HCT116 (cell line): ENCODE measurements around the gene FGF3. TPM values are rescaled to one million over a fixed set of nuclear protein-coding genes. Genes with fewer than 3 reads are reported as not detected.

Experiments
- ATAC-seq: fragments of 200-7000 bp; cut with Tn5 transposase; 2 replicates; pipeline ENCODE4 v1.9.1; 2020; ENCODE audit warnings: mild to moderate bottlenecking, moderate library complexity
- BruUV-seq: library from RNA; stranded (reverse); fragments of 400-500 nt; replicated peaks from 2 replicates; lab custom pipeline; 2021; lab: Mats Ljungman, UMichigan
- CTCF ChIA-PET: fragments of 300-600 bp; sonication (Branson Sonifier 250); formaldehyde crosslinking; loops from one replicate; lab custom pipeline; 2021; ENCODE audit warnings: antibody characterized with exemption; lab: Charles Lee
- POLR2A ChIA-PET: fragments of 300-600, 350-600 bp; sonication (Branson Sonifier 250); formaldehyde crosslinking; loops from one replicate; lab custom pipeline; 2021; ENCODE audit warnings: antibody characterized with exemption; lab: Charles Lee
- RAD21 ChIA-PET, 2 experiments: fragments of 300-600 bp; sonication (Branson Sonifier 250); formaldehyde crosslinking; loops; one replicate each; lab custom pipeline; 2023; ENCODE audit warnings: low total read pairs in 2 of 2; ENCODE audit not compliant: uncharacterized antibody in 2 of 2, unreplicated experiment in 2 of 2, low non-redundant PET in 1 of 2; lab: Charles Lee
- DNase-seq: peaks from one replicate; pipeline ENCODE4 v3.0.0-alpha.2; 2010; ENCODE audit warnings: low read depth, low spot score
- H2AFZ ChIP-seq: fragments of 200-600 bp; shearing (Covaris generic), sonication (generic); 2 replicates; pipeline ENCODE4 v1.6.1; 2017; ENCODE audit warnings: low read depth, mixed run types, mixed read lengths, antibody characterized with exemption, low read length; ENCODE audit not compliant: poor library complexity, severe bottlenecking
- H3K27ac ChIP-seq: 2 replicates; pipeline ENCODE4 v1.5.1; 2012; ENCODE audit warnings: low read depth, low read length
- H3K27me3 ChIP-seq: fragments of 200-600 bp; sonication (generic); 2 replicates; pipeline ENCODE4 v1.6.1; 2016; ENCODE audit warnings: mixed run types, low read length, mixed read lengths; ENCODE audit not compliant: insufficient read depth
- H3K36me3 ChIP-seq, 2 experiments: fragments of 200-500 bp in 1 of 2; fragments of 200-600 bp in 1 of 2; sonication (Bioruptor generic) in 1 of 2; sonication (generic) in 1 of 2; 2 replicates each; pipeline versions ENCODE4 v1.5.1 to v1.6.1; 2014 to 2016; ENCODE audit warnings: low read length in 2 of 2, inconsistent platforms in 1 of 2, mixed read lengths in 1 of 2, mixed run types in 1 of 2; ENCODE audit not compliant: insufficient read depth in 2 of 2, control insufficient read depth in 1 of 2
- H3K4me1 ChIP-seq, 2 experiments: fragments of 200-600 bp in 1 of 2; sonication (generic) in 1 of 2; 2 replicates each; pipeline versions ENCODE4 v1.5.1 to v1.6.1; 2012 to 2017; ENCODE audit warnings: low read length in 2 of 2, inconsistent platforms in 1 of 2, mild to moderate bottlenecking in 1 of 2, mixed read lengths in 1 of 2, mixed run types in 1 of 2, moderate library complexity in 1 of 2; ENCODE audit not compliant: insufficient read depth in 2 of 2, control insufficient read depth in 1 of 2
- H3K4me2 ChIP-seq: fragments of 200-600 bp; sonication (generic); 2 replicates; pipeline ENCODE4 v1.6.1; 2017; ENCODE audit warnings: mixed run types, low read length, mixed read lengths
- H3K4me3 ChIP-seq, 2 experiments: fragments of 200-600 bp in 1 of 2; sonication (generic) in 1 of 2; replicated peaks in 1 of 2; 2 replicates each; pipeline ENCODE4 v1.5.1; 2011 to 2016; ENCODE audit warnings: low read length in 2 of 2, control low read depth in 1 of 2, low read depth in 1 of 2, mild to moderate bottlenecking in 1 of 2, mixed read lengths in 1 of 2, mixed run types in 1 of 2
- H3K79me2 ChIP-seq: fragments of 200-600 bp; sonication (generic); 2 replicates; pipeline ENCODE4 v1.6.1; 2017; ENCODE audit warnings: mild to moderate bottlenecking, mixed run types, low read length, moderate library complexity, mixed read lengths; ENCODE audit not compliant: insufficient read depth
- H3K9ac ChIP-seq: fragments of 200-600 bp; sonication (generic); 2 replicates; pipeline ENCODE4 v1.6.1; 2016; ENCODE audit warnings: low read length, mixed read lengths
- H3K9me2 ChIP-seq: fragments of 200-600 bp; sonication (generic), shearing (Covaris generic); 2 replicates; pipeline ENCODE4 v1.6.1; 2017; ENCODE audit warnings: mixed run types, mild to moderate bottlenecking, moderate library complexity; ENCODE audit not compliant: insufficient read depth
- H3K9me3 ChIP-seq, 2 experiments: fragments of 200-500 bp in 1 of 2; fragments of 200-600 bp in 1 of 2; sonication (Bioruptor generic) in 1 of 2; sonication (generic) in 1 of 2; 2 replicates each; pipeline ENCODE4 v1.6.1; 2014 to 2017; ENCODE audit warnings: low read length in 2 of 2, mixed read lengths in 2 of 2, inconsistent platforms in 1 of 2, low read depth in 1 of 2, mild to moderate bottlenecking in 1 of 2, mixed run types in 1 of 2, moderate library complexity in 1 of 2; ENCODE audit not compliant: control insufficient read depth in 1 of 2, insufficient read depth in 1 of 2
- H4K20me1 ChIP-seq: fragments of 200-600 bp; sonication (generic), shearing (Covaris generic); 2 replicates; pipeline ENCODE4 v1.6.1; 2017; ENCODE audit warnings: mixed run types, mild to moderate bottlenecking, moderate library complexity; ENCODE audit not compliant: insufficient read depth
- CBX3 ChIP-seq: IDR thresholded peaks from 2 replicates; pipeline ENCODE4 v1.6.1; 2012; ENCODE audit warnings: low read depth
- CEBPB ChIP-seq: IDR thresholded peaks from 2 replicates; pipeline ENCODE4 v1.6.1; 2012; ENCODE audit warnings: low read depth
- FOSL1 ChIP-seq: IDR thresholded peaks from 2 replicates; pipeline ENCODE4 v1.6.1; 2012; ENCODE audit warnings: low read depth
- JUND ChIP-seq: IDR thresholded peaks from 2 replicates; pipeline ENCODE4 v1.6.1; 2012
- POLR2A ChIP-seq: IDR thresholded peaks from 2 replicates; pipeline ENCODE4 v1.7.0; 2011; ENCODE audit warnings: borderline replicate concordance; ENCODE audit not compliant: insufficient read depth, insufficient read length; ENCODE audit errors: extremely low read depth
- POLR2AphosphoS5 ChIP-seq: IDR thresholded peaks from 2 replicates; pipeline ENCODE4 v1.6.1; 2011; ENCODE audit warnings: mild to moderate bottlenecking, low read depth, low read length, moderate library complexity
- RAD21 ChIP-seq: IDR thresholded peaks from 2 replicates; pipeline ENCODE4 v1.6.1; 2012; ENCODE audit warnings: low read depth, mild to moderate bottlenecking
- SIN3A ChIP-seq: IDR thresholded peaks from 2 replicates; pipeline ENCODE4 v1.6.1; 2012; ENCODE audit warnings: low read depth
- TCF7L2 ChIP-seq: IDR thresholded peaks from 2 replicates; pipeline ENCODE4 v1.7.0; 2011; ENCODE audit warnings: borderline replicate concordance, inconsistent platforms; ENCODE audit not compliant: insufficient read depth, insufficient read length; ENCODE audit errors: extremely low read depth
- YY1 ChIP-seq: IDR thresholded peaks from 2 replicates; pipeline ENCODE4 v1.6.1; 2011; ENCODE audit warnings: low read length, low read depth, moderate library complexity, mild to moderate bottlenecking; ENCODE audit not compliant: insufficient replicate concordance; ENCODE audit errors: extremely low read depth
- intact Hi-C: fragments of 100-400 bp; cut with micrococcal nuclease; formaldehyde crosslinking; loops from 2 replicates; pipeline ENCODE4 v1.10.0; 2022
- total RNA-seq: library from RNA; stranded (reverse); gene quantifications from one replicate; pipeline ENCODE4 v1.2.1, GENCODE V29; 2021; ENCODE audit not compliant: unreplicated experiment
- TF ChIP-seq, protein P1 (sequence below), 3 experiments: fragments of 200-600 bp in 1 of 3; sonication (generic) in 1 of 3; IDR thresholded peaks in 2 of 3; conservative IDR thresholded peaks in 1 of 3; 2 replicates each; pipeline ENCODE4 v1.5.1; 2012 to 2017; ENCODE audit warnings: low read depth in 2 of 3, low read length in 2 of 3, antibody characterized with exemption in 1 of 3, borderline replicate concordance in 1 of 3, control low read depth in 1 of 3, mild to moderate bottlenecking in 1 of 3, mixed read lengths in 1 of 3, mixed run types in 1 of 3, moderate library complexity in 1 of 3; ENCODE audit not compliant: insufficient read depth in 1 of 3
- TF ChIP-seq, protein P2 (sequence below): IDR thresholded peaks from 2 replicates; pipeline ENCODE4 v1.6.1; 2012
- TF ChIP-seq, protein P3 (sequence below): IDR thresholded peaks from 2 replicates; pipeline ENCODE4 v1.6.1; 2011; ENCODE audit warnings: mild to moderate bottlenecking, low read length, moderate library complexity; ENCODE audit not compliant: insufficient replicate concordance; ENCODE audit errors: extremely low read depth
- TF ChIP-seq, protein P4 (sequence below): IDR thresholded peaks from 2 replicates; pipeline ENCODE4 v1.6.1; 2012

Gene FGF3
- total RNA-seq, 1 experiment from 2014 or later = not detected

DNA sequence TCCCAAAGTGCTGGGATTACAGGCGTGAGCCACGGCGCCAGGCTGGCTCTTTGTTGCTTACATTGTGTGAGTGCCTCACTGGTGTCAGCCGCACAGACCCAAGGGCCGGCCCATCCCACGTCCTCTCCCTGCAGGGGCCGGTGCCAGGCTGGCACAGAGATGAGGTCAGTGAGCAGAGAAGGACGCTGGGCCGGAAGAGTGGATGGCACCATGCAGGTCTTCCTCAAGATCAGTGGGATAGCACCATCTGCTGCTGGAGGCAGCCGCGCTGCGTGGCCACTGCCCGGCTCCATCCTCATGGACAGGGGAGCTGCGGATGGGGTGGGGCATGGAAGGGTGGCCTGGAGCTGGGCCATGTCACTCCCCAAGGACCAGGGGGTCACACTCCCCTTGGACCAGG, 22.1 kb downstream of the FGF3 start:
- Histone ChIP-seq H3K4me3 (no peak overlapping the region), H3K4me2 (no peak overlapping the region), H3K9me2 (no peaks in the 10 kb centered on the region), H3K4me1 (peaks cover 2 to 19% of the 10 kb centered on the region in 2 experiments; a peak in 3 of 4 replicates), H3K9ac (no peak overlapping the region), H3K79me2 (no peaks in the 10 kb centered on the region), H4K20me1 (no peaks in the 10 kb centered on the region), H3K9me3 (no peaks in the 10 kb centered on the region), H3K27me3 (no peaks in the 10 kb centered on the region), H2AFZ (no peak overlapping the region), H3K36me3 (no peaks in the 10 kb centered on the region), H3K27ac (no peak overlapping the region)
- POLR2A ChIA-PET = no interaction called here
- CTCF ChIA-PET = interaction anchor here (0.6 kb wide), 1 partner anchor 90 kb away, joined by 4 read pairs; no protein-coding TSS in a partner anchor
- no peak for ATAC-seq
- intact Hi-C loops = no loop called here
- BruUV-seq = no TSS peak
- DNase-seq = no peak
- TF ChIP-seq SIN3A (no peak), POLR2A (no peak), RAD21 (peak; percentile 57)
- TF ChIP-seq, protein P1, sequence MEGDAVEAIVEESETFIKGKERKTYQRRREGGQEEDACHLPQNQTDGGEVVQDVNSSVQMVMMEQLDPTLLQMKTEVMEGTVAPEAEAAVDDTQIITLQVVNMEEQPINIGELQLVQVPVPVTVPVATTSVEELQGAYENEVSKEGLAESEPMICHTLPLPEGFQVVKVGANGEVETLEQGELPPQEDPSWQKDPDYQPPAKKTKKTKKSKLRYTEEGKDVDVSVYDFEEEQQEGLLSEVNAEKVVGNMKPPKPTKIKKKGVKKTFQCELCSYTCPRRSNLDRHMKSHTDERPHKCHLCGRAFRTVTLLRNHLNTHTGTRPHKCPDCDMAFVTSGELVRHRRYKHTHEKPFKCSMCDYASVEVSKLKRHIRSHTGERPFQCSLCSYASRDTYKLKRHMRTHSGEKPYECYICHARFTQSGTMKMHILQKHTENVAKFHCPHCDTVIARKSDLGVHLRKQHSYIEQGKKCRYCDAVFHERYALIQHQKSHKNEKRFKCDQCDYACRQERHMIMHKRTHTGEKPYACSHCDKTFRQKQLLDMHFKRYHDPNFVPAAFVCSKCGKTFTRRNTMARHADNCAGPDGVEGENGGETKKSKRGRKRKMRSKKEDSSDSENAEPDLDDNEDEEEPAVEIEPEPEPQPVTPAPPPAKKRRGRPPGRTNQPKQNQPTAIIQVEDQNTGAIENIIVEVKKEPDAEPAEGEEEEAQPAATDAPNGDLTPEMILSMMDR (IDR thresholded peaks at IDR 0.05 in 2 of 3, conservative IDR thresholded peaks at IDR 0.05 in 1 of 3; ENCODE audit: borderline replicate concordance in 1 of 3, insufficient read depth in 1 of 3, low read depth in 2 of 3, low read length in 2 of 3) = peak in 1 of 3 experiments; percentile 26; a peak in 1 of 6 replicates
- RAD21 ChIA-PET = interaction anchor here in 1 of 2 experiments (0.7 kb wide), 1 partner anchor 12 kb away, joined by 4 read pairs; no protein-coding TSS in a partner anchor

DNA sequence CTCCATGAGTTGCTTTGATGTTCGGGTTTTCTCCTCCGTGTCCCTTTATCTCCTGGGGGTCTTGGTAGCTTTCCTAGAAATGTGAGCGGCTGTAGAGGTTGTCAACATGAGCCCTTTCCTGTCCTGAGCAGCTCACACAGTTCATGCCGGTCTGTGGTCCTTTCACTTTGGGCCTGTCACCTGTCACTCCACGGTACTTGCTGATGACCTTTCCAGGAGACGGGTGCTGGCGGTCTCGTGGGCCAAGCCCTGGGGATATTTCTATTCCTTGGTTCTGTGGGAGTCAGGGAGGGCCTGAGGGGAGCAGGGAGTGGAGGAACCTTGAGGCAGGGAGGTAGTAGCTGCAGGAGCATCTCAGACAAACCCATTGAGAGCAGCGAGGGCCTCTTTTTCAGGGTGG, 23.2 kb downstream of the FGF3 start:
- Histone ChIP-seq H3K9me3 (no peaks in the 10 kb centered on the region), H3K9ac (no peak overlapping the region), H2AFZ (no peak overlapping the region), H3K4me1 (peaks cover 4 to 22% of the 10 kb centered on the region in 2 experiments), H3K79me2 (no peaks in the 10 kb centered on the region), H3K27me3 (no peaks in the 10 kb centered on the region), H4K20me1 (no peaks in the 10 kb centered on the region), H3K36me3 (no peaks in the 10 kb centered on the region), H3K4me2 (no peak overlapping the region), H3K9me2 (no peaks in the 10 kb centered on the region), H3K4me3 (no peak overlapping the region), H3K27ac (no peak overlapping the region)
- RAD21 ChIA-PET = no interaction called here
- ATAC-seq (no peak), DNase-seq (no peak)
- POLR2A ChIA-PET = no interaction called here
- CTCF ChIA-PET = no interaction called here
- TF ChIP-seq SIN3A (no peak), TCF7L2 (no peak), CBX3 (no peak), CEBPB (no peak), JUND (no peak), POLR2AphosphoS5 (no peak), YY1 (no peak), FOSL1 (no peak)
- TF ChIP-seq, protein P2, sequence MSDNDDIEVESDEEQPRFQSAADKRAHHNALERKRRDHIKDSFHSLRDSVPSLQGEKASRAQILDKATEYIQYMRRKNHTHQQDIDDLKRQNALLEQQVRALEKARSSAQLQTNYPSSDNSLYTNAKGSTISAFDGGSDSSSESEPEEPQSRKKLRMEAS = no peak
- TF ChIP-seq, protein P3, sequence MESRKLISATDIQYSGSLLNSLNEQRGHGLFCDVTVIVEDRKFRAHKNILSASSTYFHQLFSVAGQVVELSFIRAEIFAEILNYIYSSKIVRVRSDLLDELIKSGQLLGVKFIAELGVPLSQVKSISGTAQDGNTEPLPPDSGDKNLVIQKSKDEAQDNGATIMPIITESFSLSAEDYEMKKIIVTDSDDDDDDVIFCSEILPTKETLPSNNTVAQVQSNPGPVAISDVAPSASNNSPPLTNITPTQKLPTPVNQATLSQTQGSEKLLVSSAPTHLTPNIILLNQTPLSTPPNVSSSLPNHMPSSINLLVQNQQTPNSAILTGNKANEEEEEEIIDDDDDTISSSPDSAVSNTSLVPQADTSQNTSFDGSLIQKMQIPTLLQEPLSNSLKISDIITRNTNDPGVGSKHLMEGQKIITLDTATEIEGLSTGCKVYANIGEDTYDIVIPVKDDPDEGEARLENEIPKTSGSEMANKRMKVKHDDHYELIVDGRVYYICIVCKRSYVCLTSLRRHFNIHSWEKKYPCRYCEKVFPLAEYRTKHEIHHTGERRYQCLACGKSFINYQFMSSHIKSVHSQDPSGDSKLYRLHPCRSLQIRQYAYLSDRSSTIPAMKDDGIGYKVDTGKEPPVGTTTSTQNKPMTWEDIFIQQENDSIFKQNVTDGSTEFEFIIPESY = no peak
- TF ChIP-seq, protein P4, sequence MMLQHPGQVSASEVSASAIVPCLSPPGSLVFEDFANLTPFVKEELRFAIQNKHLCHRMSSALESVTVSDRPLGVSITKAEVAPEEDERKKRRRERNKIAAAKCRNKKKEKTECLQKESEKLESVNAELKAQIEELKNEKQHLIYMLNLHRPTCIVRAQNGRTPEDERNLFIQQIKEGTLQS = no peak
- intact Hi-C loops = no loop called here
- no TSS peak for BruUV-seq
